GM19099 (cell line): ENCODE results near the gene ACTR1B.

Source experiments
- POLR2A ChIP-seq: IDR thresholded peaks from 3 replicates; pipeline ENCODE4 v1.6.1; 2011; ENCODE audit warnings: low read depth; ENCODE audit not compliant: insufficient read length; ENCODE audit errors: extremely low read depth

ACTR1B gene

DNA sequence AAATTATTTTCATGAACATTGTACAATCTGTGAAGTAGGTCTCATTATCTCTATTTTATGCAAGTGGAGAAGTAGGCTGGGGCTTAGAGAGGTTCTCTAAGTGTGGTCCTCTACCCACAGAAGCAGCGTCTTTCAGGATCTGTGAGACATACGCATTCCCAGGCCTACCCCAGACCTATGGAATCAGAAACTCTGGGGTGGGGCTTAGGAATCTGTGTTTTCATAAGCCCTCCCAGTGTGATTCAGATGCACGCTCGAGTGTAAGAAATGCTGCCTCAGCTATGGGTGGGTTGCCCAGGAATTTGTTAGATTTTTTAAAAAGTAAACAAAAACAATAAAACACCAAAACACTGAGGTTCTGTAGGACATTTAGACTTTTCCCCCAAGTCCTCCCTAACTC is 34.7 kb upstream of the ACTR1B start:
- no peak for TF ChIP-seq POLR2A

DNA sequence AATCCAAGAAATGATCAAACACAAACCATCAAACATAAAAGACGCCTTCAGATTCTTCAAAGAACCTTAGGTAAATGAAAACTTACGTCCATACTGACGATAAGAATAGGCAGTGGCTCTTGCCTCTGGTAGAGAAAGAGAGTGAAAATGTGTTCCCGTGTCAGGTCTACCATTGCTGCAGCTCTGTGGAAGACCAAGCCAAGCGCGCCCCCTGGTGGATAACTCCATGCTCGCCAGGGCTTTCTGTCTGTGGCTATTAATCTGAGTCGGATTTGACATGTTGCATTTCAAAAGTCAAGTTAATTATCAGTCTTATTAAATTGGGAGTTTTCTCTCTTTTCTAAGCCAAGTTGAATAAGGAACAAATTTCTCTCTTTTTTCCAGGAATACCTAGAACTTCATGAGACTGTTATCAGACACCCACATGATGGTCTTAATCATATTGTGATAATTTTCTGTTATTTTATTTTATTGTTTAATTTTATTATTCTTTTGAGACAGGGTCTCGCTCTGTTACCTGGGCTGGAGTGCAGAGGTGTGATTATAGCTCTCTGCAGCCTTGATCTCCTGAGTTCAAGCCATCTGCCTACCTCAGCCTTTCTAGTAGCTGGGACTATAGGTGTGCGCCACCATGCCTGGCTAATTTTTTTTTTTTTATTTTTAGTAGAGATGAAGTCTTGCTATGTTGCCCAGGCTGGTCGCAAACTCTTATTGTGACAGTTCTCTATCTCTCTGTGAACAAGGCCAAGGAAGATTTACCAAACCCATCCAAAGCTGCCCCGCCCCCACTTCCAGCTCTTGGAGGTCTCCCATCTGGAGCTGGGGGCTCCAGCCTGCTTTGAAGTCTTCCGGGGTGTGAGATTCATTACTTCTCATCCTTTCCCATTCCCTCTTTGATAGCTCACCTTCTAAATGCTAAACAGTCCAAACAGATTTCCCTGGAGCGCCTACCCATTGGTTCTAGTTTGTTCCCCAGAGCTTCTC is 33.7 kb upstream of the ACTR1B start:
- no peak for TF ChIP-seq POLR2A

DNA sequence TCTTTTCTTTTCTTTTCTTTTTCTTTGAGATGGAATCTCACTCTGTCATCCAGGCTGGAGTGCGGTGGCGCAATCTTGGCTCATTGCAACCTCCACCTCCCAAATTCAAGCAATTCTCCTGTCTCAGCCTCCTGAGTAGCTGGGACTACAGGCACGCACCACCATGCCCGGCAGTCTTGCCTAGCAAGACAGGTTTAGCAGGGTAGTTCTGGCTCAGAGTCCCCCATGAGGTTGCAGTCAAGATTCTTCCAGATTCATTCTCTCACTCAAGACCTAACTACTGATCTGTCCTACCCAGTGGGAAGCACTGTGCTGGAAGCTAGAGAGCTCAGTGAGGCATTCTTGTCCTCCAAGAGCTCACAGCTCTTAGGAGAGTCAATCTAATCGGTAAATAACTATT is 31.9 kb upstream of the ACTR1B start:
- no peak for TF ChIP-seq POLR2A

DNA sequence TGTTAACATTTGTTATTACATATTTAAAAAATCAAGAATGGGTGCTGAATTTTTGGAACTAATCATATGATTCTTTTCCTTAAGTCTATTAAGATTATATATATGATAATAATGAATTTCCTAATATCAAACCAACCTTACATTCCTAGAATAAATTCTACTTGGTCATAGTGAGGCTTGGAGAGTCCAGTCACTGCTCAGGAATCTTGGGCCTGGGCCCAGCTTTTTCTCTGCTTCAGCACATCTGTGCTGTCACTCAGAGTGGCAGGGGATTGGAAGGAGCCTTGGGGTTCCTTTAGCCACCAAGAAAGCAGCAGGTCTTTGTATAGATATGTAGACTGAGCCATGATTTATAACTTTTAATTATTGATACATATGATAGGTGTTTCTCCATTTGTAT is 29.6 kb upstream of the ACTR1B start:
- no peak for TF ChIP-seq POLR2A

DNA sequence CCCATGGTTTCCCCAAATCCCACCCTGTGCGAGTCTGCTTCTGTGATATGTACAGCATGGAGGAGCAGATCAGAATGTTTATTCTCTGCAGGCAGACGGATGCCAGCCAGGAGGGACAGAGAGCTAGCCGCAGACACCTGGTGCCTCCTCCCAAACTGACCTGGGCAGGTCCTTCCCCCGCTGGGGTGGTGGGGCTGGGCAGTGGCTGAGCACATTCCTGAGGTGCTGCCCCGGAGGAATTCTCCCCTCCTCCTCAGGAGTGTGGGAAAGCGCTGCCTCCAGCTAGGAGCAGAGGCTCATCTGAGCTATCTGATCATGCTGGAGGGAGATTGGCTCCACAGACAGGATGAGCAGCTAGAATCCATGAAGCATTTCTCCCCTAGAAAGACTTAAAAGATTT is 27.3 kb upstream of the ACTR1B start:
- TF ChIP-seq POLR2A, result no peak

DNA sequence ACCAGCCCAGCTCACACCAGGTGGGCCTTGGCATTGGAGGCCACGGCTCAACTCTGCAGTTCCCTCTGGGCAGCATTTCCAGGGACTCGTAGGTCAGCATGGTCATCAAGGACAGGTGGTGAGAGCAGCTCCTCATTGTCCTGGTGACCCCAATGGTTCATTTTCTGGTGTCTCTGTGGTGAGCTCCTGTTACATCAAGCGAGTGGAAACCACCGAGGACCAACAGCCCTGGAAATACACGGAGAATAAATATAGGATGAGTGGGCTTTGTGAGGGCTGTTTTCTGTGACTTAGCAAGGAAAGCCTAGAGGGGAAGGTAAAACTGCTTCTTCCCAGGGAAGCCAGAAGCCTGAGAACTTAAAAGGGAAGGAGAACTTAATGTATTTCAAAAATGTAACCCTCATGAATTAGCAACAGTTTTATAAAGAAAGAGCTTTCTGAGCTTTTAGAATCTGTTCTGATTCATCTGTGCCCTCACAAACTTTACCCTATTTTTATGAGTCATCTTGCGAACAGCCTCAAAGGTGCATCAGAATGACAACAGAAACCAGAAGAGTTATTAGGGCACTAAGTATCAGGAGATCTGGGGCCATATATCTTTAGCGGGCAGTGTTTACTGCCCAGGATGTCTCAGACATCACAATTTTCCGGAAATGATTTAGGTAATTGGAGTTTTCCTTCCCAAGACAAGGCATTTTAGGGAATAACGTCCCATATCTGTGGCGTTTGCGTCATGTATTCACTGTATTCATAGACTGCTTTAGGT is 24.4 kb upstream of the ACTR1B start:
- TF ChIP-seq POLR2A, result no peak

DNA sequence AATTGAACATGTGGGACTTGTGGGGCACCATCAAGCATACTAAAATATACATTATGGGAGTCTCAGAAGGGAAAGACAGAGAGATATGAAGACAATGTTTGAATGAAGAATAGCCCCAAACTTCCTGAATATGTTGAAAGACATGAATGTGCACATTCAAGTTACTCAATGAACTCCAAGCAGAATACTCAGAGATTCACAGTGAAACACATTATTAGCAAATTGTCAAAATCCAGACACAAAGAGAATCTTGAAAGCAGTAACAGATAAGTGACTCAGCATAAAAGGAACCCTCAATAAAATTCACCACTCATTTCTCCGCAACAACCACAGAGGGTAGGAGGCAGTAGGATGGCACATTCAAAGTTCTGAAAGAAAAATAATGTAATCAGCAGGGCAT is 14.5 kb upstream of the ACTR1B start:
- no peak for TF ChIP-seq POLR2A

DNA sequence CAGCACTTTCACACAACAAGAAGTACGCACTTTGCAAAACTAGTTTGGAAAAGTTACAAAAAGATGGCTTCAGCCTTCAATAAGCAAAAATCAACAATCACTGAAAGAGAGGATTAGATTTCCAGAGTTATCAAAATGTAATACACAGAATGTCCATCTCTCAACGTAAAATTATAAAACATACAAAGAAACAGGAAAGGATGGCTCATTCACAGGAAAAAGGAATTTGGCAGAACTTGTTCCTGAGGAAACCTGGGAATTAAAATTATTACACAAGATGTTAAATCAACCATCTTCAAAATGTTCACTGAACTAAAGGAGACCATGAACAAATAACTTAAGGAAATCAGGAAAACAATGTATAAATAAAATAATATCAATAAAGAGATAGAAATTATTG is 13.6 kb upstream of the ACTR1B start:
- TF ChIP-seq POLR2A, result no peak

DNA sequence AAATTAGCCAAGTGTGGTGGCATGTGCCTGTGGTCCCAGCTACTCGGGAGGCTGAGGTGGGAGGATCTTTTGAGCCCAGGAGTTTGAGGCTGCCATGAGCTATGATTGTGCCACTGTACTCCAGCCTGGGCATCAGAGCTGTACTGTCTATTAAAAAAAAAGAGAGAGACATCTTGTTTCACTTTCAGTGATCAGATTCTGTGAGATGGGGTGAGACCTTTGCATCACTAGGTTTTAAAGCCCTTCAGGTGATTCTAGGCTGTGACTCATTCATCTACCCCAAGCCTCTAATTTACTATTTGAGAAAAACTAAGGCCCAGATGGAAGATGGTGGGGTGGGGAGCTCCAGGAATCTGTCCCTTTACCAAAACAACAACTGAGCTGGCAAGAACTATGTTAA is 12.8 kb upstream of the ACTR1B start:
- no peak for TF ChIP-seq POLR2A

DNA sequence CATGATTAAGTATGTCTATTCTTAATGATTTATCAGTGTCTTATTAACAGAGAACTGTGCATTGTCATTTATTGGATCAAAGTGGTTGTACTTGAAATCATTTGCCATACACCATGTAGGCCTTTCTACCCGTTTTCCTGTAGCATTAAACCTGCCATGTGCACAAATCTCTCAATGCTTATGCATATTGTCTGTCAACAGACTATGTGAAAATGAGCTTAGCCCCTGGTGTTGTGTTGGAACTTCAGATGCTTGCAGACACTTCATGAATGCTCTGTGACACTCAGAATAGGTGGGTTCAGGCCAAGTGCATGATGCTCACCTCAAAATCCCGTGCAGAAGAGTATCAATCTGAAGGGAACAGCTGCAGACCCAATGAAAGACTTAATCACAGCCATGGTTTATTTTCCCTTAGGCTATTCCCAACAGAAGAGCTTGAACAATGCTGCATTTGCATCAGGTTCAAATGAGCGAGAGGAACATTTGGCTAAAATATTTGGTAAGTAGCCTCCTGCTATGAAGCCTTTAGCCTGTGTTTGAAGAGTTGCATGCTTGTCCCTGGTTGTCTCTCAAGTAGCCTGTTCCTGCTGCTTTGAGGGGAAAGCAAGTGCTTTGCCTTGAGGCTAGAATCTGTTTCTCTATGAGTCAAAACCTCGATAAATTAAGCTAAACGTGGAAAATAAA is 11.7 kb upstream of the ACTR1B start:
- no peak for TF ChIP-seq POLR2A

DNA sequence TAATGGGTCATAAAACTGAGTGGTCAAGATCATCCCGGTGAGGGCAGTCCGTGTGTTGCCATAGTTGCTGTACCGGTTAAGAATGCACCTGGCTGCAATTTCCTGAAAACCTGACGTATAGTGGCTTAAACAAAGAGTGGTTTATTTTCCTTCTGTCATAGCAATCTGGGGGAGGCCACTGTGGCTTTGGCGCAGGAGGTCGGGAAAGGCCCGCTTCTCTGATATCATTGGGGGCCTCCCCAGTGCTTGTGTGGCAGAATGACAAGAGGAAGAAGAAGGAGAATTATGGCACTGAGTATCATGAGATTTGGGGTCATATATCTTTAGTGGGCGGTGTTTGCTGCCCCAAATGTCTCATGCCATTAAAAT is 10.1 kb upstream of the ACTR1B start:
- TF ChIP-seq POLR2A, result no peak

DNA sequence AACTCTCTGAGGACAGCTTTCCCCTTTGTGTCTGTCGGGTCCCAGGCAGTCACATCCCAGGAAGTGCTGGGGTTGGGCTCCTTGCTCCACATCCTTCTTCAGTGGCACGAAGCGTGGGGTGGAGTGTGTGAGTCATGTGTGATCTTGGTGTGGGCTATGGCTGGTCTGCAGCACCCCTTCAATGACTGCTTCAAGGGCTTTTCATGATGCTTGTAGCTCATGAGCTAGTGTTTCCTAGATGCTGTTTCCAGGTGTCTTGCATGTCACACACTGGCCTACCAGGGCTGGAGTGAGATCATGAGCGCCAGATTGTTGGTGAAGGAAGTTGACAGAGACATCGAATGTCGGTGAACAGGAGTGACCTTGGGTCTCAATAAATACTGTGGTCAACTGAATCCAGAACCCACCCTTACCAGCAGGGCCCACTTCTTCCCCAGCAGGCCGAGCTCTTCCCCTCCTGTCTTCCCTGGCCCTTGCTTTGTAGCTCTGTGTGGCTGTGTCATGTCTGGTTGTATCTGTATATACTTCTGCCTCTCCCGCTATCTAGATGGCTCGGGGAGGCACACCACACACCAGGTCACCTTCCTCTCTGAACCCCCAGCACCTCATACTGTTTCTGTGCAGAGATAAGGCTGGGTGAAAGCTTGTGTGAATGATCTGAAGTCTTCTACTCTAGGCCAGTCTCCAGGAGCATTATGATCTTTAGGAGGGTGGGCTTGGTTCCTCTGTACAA is 9.5 kb upstream of the ACTR1B start:
- TF ChIP-seq POLR2A, result no peak

DNA sequence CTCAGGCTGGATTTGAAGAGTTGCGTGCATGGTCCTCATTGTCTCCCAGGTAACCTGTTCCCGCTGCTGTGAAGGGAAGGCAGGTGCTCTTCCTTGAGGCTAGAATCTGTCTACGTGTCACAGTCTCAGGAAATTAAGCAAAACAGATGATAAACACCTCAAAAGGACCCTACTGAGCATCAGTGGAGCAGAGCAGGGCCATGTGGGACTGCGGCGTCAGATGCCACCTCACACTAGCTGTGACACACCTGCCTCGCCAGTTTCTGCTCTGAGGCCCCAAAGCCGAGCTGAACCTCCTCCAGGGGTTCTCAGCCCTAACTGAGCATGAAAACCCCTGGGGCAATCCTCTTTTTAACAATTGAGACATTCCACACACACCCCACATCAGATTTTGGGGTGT is 7.7 kb upstream of the ACTR1B start:
- TF ChIP-seq POLR2A, result no peak

DNA sequence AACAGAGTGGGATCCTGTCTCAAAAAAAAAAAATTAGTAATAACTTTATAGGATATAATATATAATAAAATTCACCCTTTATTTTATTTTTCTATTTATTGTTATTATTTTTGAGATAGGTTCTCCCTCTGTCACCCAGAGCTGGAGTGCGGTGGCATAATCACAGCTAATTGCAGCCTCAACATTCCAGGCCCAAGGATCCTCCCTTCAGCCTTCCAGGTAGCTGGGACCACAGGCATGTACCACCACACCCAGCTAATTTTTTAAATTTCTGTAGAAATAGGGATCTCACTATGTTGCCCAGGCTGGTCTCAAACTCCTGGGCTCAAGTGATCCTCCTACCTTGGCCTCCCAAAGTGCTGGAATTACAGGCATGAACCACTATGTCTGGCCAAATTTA is 6.6 kb upstream of the ACTR1B start:
- TF ChIP-seq POLR2A, result no peak

DNA sequence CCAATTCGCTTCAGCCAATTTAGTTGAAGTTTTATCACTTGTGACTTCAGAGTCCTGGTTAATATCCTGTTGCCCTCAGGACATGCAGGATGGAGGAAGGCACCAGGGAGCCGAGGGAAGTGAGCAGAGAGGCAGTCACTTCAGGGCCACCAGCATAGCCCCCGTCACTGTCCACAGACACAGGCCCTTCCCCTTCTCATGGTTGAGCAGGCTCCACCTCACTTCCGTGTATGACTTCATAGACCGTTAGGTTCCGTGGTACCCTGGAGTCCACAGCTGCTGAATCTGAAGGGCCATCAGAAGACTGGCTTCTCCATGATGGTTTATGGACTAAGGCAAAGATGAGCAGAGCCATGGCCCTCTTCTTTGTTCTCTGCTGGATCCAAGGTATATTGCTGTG is 5.6 kb upstream of the ACTR1B start, which contains the start of gene C2orf92:
Gene C2orf92, plus strand, starts transcription at position 266 of the 400 bp plus-strand sequence. Its CDS starts 76 bp downstream, at position 342.
- no peak for TF ChIP-seq POLR2A
